Uterus (tissue), 2 donors: ENCODE results near the gene KLHL14.

ENCODE experiments used
- CTCF ChIP-seq, 4 experiments: fragments of 200-600 bp in 2 of 4; fragments of 450-650 bp in 2 of 4; sonication (generic) in 2 of 4; IDR thresholded peaks; one replicate each; pipeline ENCODE4 v1.5.1; 2016 to 2019; ENCODE audit warnings: antibody characterized with exemption in 4 of 4, mild to moderate bottlenecking in 2 of 4, moderate library complexity in 1 of 4
- POLR2A ChIP-seq, 2 donors: fragments of 450-650 bp; IDR thresholded peaks; one replicate each; pipeline ENCODE4 v1.6.1; 2016; ENCODE audit warnings: antibody characterized with exemption in 2 of 2, mild to moderate bottlenecking in 1 of 2, moderate library complexity in 1 of 2

- no peak for TF ChIP-seq CTCF (IDR thresholded peaks at IDR 0.05)
- TF ChIP-seq POLR2A (IDR thresholded peaks at IDR 0.05), result no peak
These were observed 84.0 kb downstream of the KLHL14 start for GRCh38 chr18:32688821-32689220.
